ENCODE measurements around the gene ZFR.

GRCh38 chr5:32357658-32358057 is 86.9 kb downstream of the ZFR start:
- TF ChIP-seq EZH2 (IDR thresholded peaks at IDR 0.05; ENCODE audit: insufficient read depth, poor library complexity, severe bottlenecking) (no peak), EZH2phosphoT487 (IDR thresholded peaks at IDR 0.05; ENCODE audit: insufficient read depth, low read depth) (no peak)
